ENCODE data around the gene ITGB2. TPM values are rescaled to one million over a fixed set of nuclear protein-coding genes. Genes with fewer than 3 reads are reported as not detected.
A peak's percentile ranks its signal among the peaks of the same experiment; 100 is the strongest.

ITGB2 gene
- total RNA-seq, 1 experiment from 2014 or later, result 1.5 TPM

DNA sequence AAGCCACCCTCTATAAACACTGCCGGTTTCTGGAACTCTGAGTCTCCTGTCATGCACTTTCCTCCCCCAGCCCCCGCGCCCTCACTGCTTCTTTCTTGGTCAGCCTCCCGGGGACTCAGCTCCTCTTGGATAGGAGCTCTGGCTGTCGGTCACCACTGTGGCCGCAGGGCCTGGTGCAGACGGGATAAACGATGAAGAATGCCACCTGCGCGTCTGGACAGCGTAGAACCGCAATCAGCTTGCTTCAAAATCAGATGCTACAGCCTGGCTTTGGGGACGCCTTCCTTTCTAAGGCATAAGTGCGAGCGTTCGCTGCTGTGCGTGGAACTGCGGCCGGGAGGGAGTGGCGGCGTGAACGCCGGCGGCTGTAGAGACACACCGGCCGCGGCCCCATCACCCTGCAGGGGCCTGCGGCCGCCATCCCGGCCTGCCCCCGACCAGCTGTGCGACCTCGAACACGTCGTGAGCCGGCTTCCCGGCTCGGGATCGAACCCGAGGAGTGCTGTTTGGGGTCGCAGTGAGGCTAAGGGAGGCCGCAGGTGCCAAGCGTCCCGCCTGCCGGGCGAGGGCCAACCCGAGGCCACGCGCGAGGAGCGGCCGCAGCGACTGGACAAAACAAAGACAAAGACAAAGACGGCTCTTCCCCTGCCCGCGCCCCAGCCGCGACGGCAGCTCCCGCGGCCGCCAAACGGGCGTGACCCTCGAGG, 47.9 kb downstream of the ITGB2 start:
- ChIA-PET CTCF (interaction anchor here (1.2 to 2.0 kb wide), 3 partner anchors 20 to 79 kb away, joined by 4 to 10 read pairs (median 9); partner anchors contain the start of gene UBE2G2), POLR2A (interaction anchor here (0.5 to 1.4 kb wide), 4 partner anchors 8 to 56 kb away, joined by 3 to 6 read pairs (median 3); no protein-coding TSS in a partner anchor), RAD21 (ENCODE audit: low non-redundant PET in 1 of 2, low total read pairs in 2 of 2, uncharacterized antibody in 2 of 2, unreplicated experiment in 2 of 2) (interaction anchor here in 1 of 2 experiments (0.6 to 1.0 kb wide), 2 partner anchors 23 to 75 kb away, joined by 3 to 6 read pairs; no protein-coding TSS in a partner anchor)
- peak overlapping the region; percentile 69 for H3K27ac ChIP-seq (ENCODE audit: low read depth, low read length)
- no peaks in the 10 kb centered on the region; the same call in 1 of the 2 replicates for H4K20me1 ChIP-seq (ENCODE audit: insufficient read depth)
- no TSS peak for BruUV-seq (replicated peaks)
- ATAC-seq, result peak; percentile 2
- H3K9ac ChIP-seq (ENCODE audit: low read length), result peak overlapping the region; percentile 79
- no peaks in the 10 kb centered on the region for H3K27me3 ChIP-seq (ENCODE audit: insufficient read depth, low read length)
- TF ChIP-seq EGR1 (IDR thresholded peaks at IDR 0.05; ENCODE audit: low read depth) (no peak), ZFX (IDR thresholded peaks at IDR 0.05) (peak; percentile 47; the same call in 1 of the 2 replicates)
- DNase-seq (ENCODE audit: low read depth, low spot score), result no peak
- peaks cover 50% of the 10 kb centered on the region for H3K79me2 ChIP-seq (ENCODE audit: insufficient read depth, low read length)
- H3K9me2 ChIP-seq (ENCODE audit: insufficient read depth), result no peaks in the 10 kb centered on the region
- H3K4me3 ChIP-seq (replicated peaks in 1 of 2; ENCODE audit: low read depth in 1 of 2, low read length in 2 of 2), result peak overlapping the region; percentile 84
- intact Hi-C loops (cut with micrococcal nuclease), result no loop called here
- no peaks in the 10 kb centered on the region for H3K36me3 ChIP-seq (ENCODE audit: control insufficient read depth in 1 of 2, insufficient read depth in 2 of 2, low read length in 2 of 2)
- no peaks in the 10 kb centered on the region for H3K9me3 ChIP-seq (ENCODE audit: control insufficient read depth in 1 of 2, insufficient read depth in 1 of 2, low read depth in 1 of 2, low read length in 2 of 2)
- H2AFZ ChIP-seq (ENCODE audit: low read depth, low read length, poor library complexity, severe bottlenecking), result no peak overlapping the region
- H3K4me1 ChIP-seq (ENCODE audit: control insufficient read depth in 1 of 2, insufficient read depth in 2 of 2, low read length in 2 of 2), result peaks cover 43 to 56% of the 10 kb centered on the region in 2 experiments
- peak overlapping the region; percentile 97 for H3K4me2 ChIP-seq (ENCODE audit: low read length)

DNA sequence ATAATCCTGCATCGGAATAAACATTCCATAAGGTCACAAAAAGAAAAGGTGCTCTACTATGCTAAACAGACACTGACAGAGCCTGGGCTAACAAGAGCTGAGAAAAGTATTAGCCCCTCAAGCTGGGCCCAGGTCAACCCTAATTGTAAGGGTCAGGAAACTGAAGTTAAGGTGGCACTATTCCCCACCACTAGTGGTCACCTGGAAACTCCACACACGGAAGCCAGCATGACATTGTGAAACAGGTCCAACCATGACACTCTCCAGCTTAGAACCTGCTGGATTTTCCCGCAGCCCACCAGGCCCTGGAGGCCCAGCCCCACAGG, 48.4 kb downstream of the ITGB2 start:
- no peaks in the 10 kb centered on the region for H3K27me3 ChIP-seq (ENCODE audit: insufficient read depth, low read length)
- no peaks in the 10 kb centered on the region; the same call in 1 of the 2 replicates for H4K20me1 ChIP-seq (ENCODE audit: insufficient read depth)
- H2AFZ ChIP-seq (ENCODE audit: low read depth, low read length, poor library complexity, severe bottlenecking), result no peak overlapping the region
- peak overlapping the region; percentile 97 for H3K4me2 ChIP-seq (ENCODE audit: low read length)
- H3K36me3 ChIP-seq (ENCODE audit: control insufficient read depth in 1 of 2, insufficient read depth in 2 of 2, low read length in 2 of 2), result no peaks in the 10 kb centered on the region; a peak in 1 of 4 replicates
- 0 out of 6 replicates have a peak, but pooled peaks of 1 of the 3 experiments have one; percentile 5 for TF ChIP-seq CTCF (IDR thresholded peaks at IDR 0.05 in 2 of 3, conservative IDR thresholded peaks at IDR 0.05 in 1 of 3; ENCODE audit: borderline replicate concordance in 1 of 3, insufficient read depth in 1 of 3, low read depth in 2 of 3, low read length in 2 of 3)
- no peak for TF ChIP-seq MAX (IDR thresholded peaks at IDR 0.05)
- TF ChIP-seq SRF (IDR thresholded peaks at IDR 0.05; ENCODE audit: low read depth), result no peak
- H3K4me1 ChIP-seq (ENCODE audit: control insufficient read depth in 1 of 2, insufficient read depth in 2 of 2, low read length in 2 of 2), result peaks cover 43 to 61% of the 10 kb centered on the region in 2 experiments
- H3K4me3 ChIP-seq (replicated peaks in 1 of 2; ENCODE audit: low read depth in 1 of 2, low read length in 2 of 2), result peak overlapping the region; percentile 84
- no peaks in the 10 kb centered on the region for H3K9me2 ChIP-seq (ENCODE audit: insufficient read depth)
- POLR2A ChIA-PET, result interaction anchor here (1.1 kb wide), 1 partner anchor 8 kb away, joined by 3 read pairs; no protein-coding TSS in a partner anchor
- DNase-seq (ENCODE audit: low read depth, low spot score), result no peak
- RAD21 ChIA-PET (ENCODE audit: low non-redundant PET in 1 of 2, low total read pairs in 2 of 2, uncharacterized antibody in 2 of 2, unreplicated experiment in 2 of 2), result no interaction called here
- H3K9me3 ChIP-seq (ENCODE audit: control insufficient read depth in 1 of 2, insufficient read depth in 1 of 2, low read depth in 1 of 2, low read length in 2 of 2), result no peaks in the 10 kb centered on the region
- TSS peak; percentile 31 for BruUV-seq (replicated peaks)
- intact Hi-C loops (cut with micrococcal nuclease), result no loop called here
- no peak for ATAC-seq
- peaks cover 55% of the 10 kb centered on the region for H3K79me2 ChIP-seq (ENCODE audit: insufficient read depth, low read length)
- peak overlapping the region; percentile 69 for H3K27ac ChIP-seq (ENCODE audit: low read depth, low read length)
- CTCF ChIA-PET, result interaction anchor here (2.0 kb wide), 2 partner anchors 20 to 71 kb away, joined by 9 to 10 read pairs; partner anchors contain the start of gene UBE2G2
- peak overlapping the region; percentile 79 for H3K9ac ChIP-seq (ENCODE audit: low read length)
